ENCODE data around the gene DAAM1.

DNA sequence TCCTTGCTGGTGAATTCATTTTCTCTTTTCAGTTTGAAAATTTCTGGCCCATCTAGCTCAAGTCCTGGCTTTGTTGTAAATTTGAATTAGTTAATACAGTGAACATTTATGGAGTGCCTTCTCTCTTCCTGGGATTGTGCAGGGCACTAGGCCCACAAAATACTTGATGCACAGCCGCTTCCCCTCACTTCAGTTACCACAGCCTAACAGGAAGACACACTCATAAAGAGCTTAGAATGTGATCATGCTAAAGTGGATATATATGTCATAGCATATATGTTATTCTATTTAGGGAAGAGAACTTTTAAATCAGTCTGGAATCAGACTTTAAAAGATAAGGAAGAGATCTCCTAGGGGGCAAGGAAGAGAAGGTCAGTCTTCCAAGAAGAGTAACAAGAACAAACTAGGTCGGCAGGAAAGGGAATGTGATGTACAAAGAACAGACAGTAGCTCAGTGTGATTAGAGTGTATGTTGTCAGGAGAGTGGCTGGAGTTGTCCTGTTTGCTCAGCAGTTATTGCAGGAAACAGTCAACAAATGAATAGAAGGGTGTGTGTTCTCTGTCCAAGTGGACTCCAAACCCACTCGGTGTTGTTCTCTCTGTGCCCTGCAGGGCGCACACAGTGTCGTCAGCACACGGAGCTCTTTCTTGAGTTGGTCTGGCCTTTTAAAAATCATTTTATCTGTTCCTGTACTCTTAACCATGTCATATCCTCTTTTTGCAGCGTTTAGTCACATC, 74.4 kb downstream of the DAAM1 start:
- TF ChIP-seq, protein P1, sequence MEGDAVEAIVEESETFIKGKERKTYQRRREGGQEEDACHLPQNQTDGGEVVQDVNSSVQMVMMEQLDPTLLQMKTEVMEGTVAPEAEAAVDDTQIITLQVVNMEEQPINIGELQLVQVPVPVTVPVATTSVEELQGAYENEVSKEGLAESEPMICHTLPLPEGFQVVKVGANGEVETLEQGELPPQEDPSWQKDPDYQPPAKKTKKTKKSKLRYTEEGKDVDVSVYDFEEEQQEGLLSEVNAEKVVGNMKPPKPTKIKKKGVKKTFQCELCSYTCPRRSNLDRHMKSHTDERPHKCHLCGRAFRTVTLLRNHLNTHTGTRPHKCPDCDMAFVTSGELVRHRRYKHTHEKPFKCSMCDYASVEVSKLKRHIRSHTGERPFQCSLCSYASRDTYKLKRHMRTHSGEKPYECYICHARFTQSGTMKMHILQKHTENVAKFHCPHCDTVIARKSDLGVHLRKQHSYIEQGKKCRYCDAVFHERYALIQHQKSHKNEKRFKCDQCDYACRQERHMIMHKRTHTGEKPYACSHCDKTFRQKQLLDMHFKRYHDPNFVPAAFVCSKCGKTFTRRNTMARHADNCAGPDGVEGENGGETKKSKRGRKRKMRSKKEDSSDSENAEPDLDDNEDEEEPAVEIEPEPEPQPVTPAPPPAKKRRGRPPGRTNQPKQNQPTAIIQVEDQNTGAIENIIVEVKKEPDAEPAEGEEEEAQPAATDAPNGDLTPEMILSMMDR (IDR thresholded peaks at IDR 0.05) = no peak
- no peak for TF ChIP-seq POLR2AphosphoS5 (IDR thresholded peaks at IDR 0.05; ENCODE audit: insufficient read depth in 1 of 2, low read depth in 1 of 2)
- TF ChIP-seq POLR2A (IDR thresholded peaks at IDR 0.05) = no peak
